NK-92 (cell line): ENCODE results near the gene BLVRB.
"Not testable (repeated sequence)": the region's sequence is repeated elsewhere in the genome, so short reads cannot be mapped to it uniquely, and the experiment has no call there.

Experiments used
- DNase-seq: peaks from one replicate; lab custom pipeline; 2025; ENCODE audit not compliant: unreplicated experiment; lab: John Stamatoyannopoulos, UW

BLVRB gene

GRCh38 chr19:40410030-40410389 lies 55.5 kb downstream of the BLVRB start:
- DNase-seq, result no peak

- not testable (repeated sequence) for DNase-seq
These were observed 57.0 kb downstream of the BLVRB start for GRCh38 chr19:40408598-40408925.

GRCh38 chr19:40407714-40408597 lies 57.6 kb downstream of the BLVRB start:
- DNase-seq, result no peak

GRCh38 chr19:40403262-40403984 lies 62.1 kb downstream of the BLVRB start:
- DNase-seq, result no peak

- no peak for DNase-seq
These were observed 65.0 kb downstream of the BLVRB start for GRCh38 chr19:40400559-40400958.

GRCh38 chr19:40398417-40399131 lies 67.0 kb downstream of the BLVRB start:
- DNase-seq, result no peak
